Upper lobe of left lung (tissue), 4 donors: ENCODE measurements around the gene ZNF761.
"Not testable (repeated sequence)": the region's sequence is repeated elsewhere in the genome, so short reads cannot be mapped to it uniquely, and the experiment has no call there.

Source experiments
- CTCF ChIP-seq, 6 experiments: fragments of 450-650 bp in 4 of 6; fragments of 200-600 bp in 2 of 6; sonication (generic) in 2 of 6; IDR thresholded peaks; one replicate each; pipeline ENCODE4 v1.5.1; 2016 to 2019; ENCODE audit warnings: antibody characterized with exemption in 6 of 6
- EP300 ChIP-seq, 4 donors: sonication (generic); formaldehyde crosslinking; IDR thresholded peaks; one replicate each; pipeline ENCODE4 v1.5.1; 2017; ENCODE audit warnings: antibody characterized with exemption in 4 of 4, control low read depth in 2 of 4
- POLR2A ChIP-seq, 4 donors: fragments of 450-650 bp; IDR thresholded peaks; one replicate each; pipeline ENCODE4 v1.5.1; 2016 to 2017; ENCODE audit warnings: antibody characterized with exemption in 4 of 4, mild to moderate bottlenecking in 2 of 4

GRCh38 chr19:53468628-53469027 lies 36.8 kb downstream of the ZNF761 start:
- not testable (repeated sequence) for TF ChIP-seq CTCF, POLR2A, EP300 (IDR thresholded peaks at IDR 0.05)
